A549 (cell line): ENCODE results near the gene SLC38A3.

Experiments used
- BHLHE40 ChIP-seq: IDR thresholded peaks from 2 replicates; pipeline ENCODE4 v1.6.1; 2012; ENCODE audit warnings: low read depth, low read length, inconsistent platforms
- CHD2 ChIP-seq: fragments of 150-350 bp; IDR thresholded peaks from 2 replicates; pipeline ENCODE4 v1.6.1; 2014; ENCODE audit warnings: low read length; ENCODE audit not compliant: partially characterized antibody
- CTCF ChIP-seq: fragments of >200 bp; sonication (Bioruptor Twin); formaldehyde crosslinking; IDR thresholded peaks from 3 replicates; pipeline ENCODE4 v1.5.1; 2016
- EP300 ChIP-seq, 2 experiments: fragments of >200 bp; sonication (Bioruptor Twin); formaldehyde crosslinking; IDR thresholded peaks; 2 replicates in 1 of 2; 3 replicates in 1 of 2; pipeline ENCODE4 v1.6.1; 2016 to 2017
- MAX ChIP-seq: IDR thresholded peaks from 2 replicates; pipeline ENCODE4 v1.6.1; 2012
- MAZ ChIP-seq: fragments of 150-350 bp; IDR thresholded peaks from 2 replicates; pipeline ENCODE4 v1.6.1; 2014; ENCODE audit warnings: antibody characterized with exemption, low read depth, low read length, borderline replicate concordance
- PBX3 ChIP-seq: IDR thresholded peaks from 2 replicates; pipeline ENCODE4 v1.6.1; 2012
- POLR2A ChIP-seq: IDR thresholded peaks from 2 replicates; pipeline ENCODE4 v1.6.1; 2012; ENCODE audit warnings: mild to moderate bottlenecking, low read length
- REST ChIP-seq: fragments of 200-600 bp; sonication (generic); IDR thresholded peaks from 2 replicates; pipeline ENCODE4 v1.6.1; 2016; ENCODE audit warnings: antibody characterized with exemption, mild to moderate bottlenecking, moderate library complexity
- RFX5 ChIP-seq: fragments of 450-650 bp; IDR thresholded peaks from 2 replicates; pipeline ENCODE4 v1.7.1; 2014; ENCODE audit warnings: antibody characterized with exemption, mild to moderate bottlenecking, moderate library complexity

- TF ChIP-seq REST = no peak
- TF ChIP-seq CHD2 = no peak
- TF ChIP-seq BHLHE40 = no peak
- no peak for TF ChIP-seq MAX
- no peak for TF ChIP-seq MAZ
- no peak for TF ChIP-seq CTCF
- no peak for TF ChIP-seq EP300 (IDR thresholded peaks at IDR 0.05)
- TF ChIP-seq RFX5 = no peak
- TF ChIP-seq PBX3 = no peak
- no peak for TF ChIP-seq POLR2A
These were observed 35.2 kb upstream of the SLC38A3 start for GRCh38 chr3:50169858-50170257.
